Measurements from ENCODE around the gene FREM2. TPM values are rescaled to one million over a fixed set of nuclear protein-coding genes. Genes with fewer than 3 reads are reported as not detected.

Gene FREM2
- total RNA-seq, 3 donors from 2014 or later, result 0.33 to 0.96 (median 0.59) TPM

- Histone ChIP-seq H3K36me3 (no peaks in the 10 kb centered on the region), H3K9me3 (peaks cover 0 to 5% of the 10 kb centered on the region in 2 donors), H3K4me1 (no peaks in the 10 kb centered on the region), H3K27me3 (no peaks in the 10 kb centered on the region), H3K4me3 (no peak overlapping the region), H3K27ac (no peak overlapping the region)
- TF ChIP-seq CTCF (IDR thresholded peaks at IDR 0.05) (no peak), POLR2A (IDR thresholded peaks at IDR 0.05) (no peak), POLR2AphosphoS5 (IDR thresholded peaks at IDR 0.05) (no peak)
- DNase-seq (ENCODE audit: low spot score in 2 of 2), result no peak
- intact Hi-C loops (cut with DNase I; ENCODE audit: low total_unique reads), result no loop called here
Measured at GRCh38 chr13:38898481-38898880, 211.6 kb downstream of the FREM2 start.

GRCh38 chr13:38899571-38899970, 212.7 kb downstream of the FREM2 start:
- intact Hi-C loops (cut with DNase I; ENCODE audit: low total_unique reads), result no loop called here
- no peaks in the 10 kb centered on the region for H3K4me1 ChIP-seq

GRCh38 chr13:38900188-38900587, 213.3 kb downstream of the FREM2 start:
- Histone ChIP-seq H3K4me3 (no peak overlapping the region), H3K27ac (no peak overlapping the region), H3K27me3 (no peaks in the 10 kb centered on the region), H3K4me1 (no peaks in the 10 kb centered on the region), H3K36me3 (no peaks in the 10 kb centered on the region), H3K9me3 (no peaks in the 10 kb centered on the region)
- no peak for DNase-seq (ENCODE audit: low spot score in 2 of 2)
- TF ChIP-seq CTCF (IDR thresholded peaks at IDR 0.05) (no peak), POLR2A (IDR thresholded peaks at IDR 0.05) (no peak), POLR2AphosphoS5 (IDR thresholded peaks at IDR 0.05) (no peak)
- intact Hi-C loops (cut with DNase I; ENCODE audit: low total_unique reads), result no loop called here

More at GRCh38 chr13:38899571-38899970, 212.7 kb downstream of the FREM2 start:
- H3K27ac ChIP-seq, result no peak overlapping the region
- H3K27me3 ChIP-seq, result no peaks in the 10 kb centered on the region
- no peak for TF ChIP-seq POLR2AphosphoS5 (IDR thresholded peaks at IDR 0.05)
- DNase-seq (ENCODE audit: low spot score in 2 of 2), result no peak
- H3K4me3 ChIP-seq, result no peak overlapping the region
- no peaks in the 10 kb centered on the region for H3K36me3 ChIP-seq
- peaks cover 0 to under 1% of the 10 kb centered on the region in 2 donors for H3K9me3 ChIP-seq

- intact Hi-C loops (cut with DNase I; ENCODE audit: low total_unique reads), result loop anchor here (2.0 kb wide), 1 partner anchor 16 kb away; no protein-coding TSS in a partner anchor
- no peaks in the 10 kb centered on the region for H3K4me1 ChIP-seq
- no peak for TF ChIP-seq POLR2AphosphoS5 (IDR thresholded peaks at IDR 0.05)
- TF ChIP-seq POLR2A (IDR thresholded peaks at IDR 0.05), result no peak
- TF ChIP-seq CTCF (IDR thresholded peaks at IDR 0.05), result no peak
- DNase-seq (ENCODE audit: low spot score in 2 of 2), result no peak
- H3K27ac ChIP-seq, result no peak overlapping the region
- no peaks in the 10 kb centered on the region for H3K9me3 ChIP-seq
- no peak overlapping the region for H3K4me3 ChIP-seq
- H3K27me3 ChIP-seq, result no peaks in the 10 kb centered on the region
- no peaks in the 10 kb centered on the region for H3K36me3 ChIP-seq
Measured at GRCh38 chr13:38902551-38902950, 215.7 kb downstream of the FREM2 start.

GRCh38 chr13:38905081-38905480, 218.2 kb downstream of the FREM2 start:
- Histone ChIP-seq H3K27me3 (no peaks in the 10 kb centered on the region), H3K27ac (no peak overlapping the region), H3K9me3 (no peaks in the 10 kb centered on the region), H3K4me3 (no peak overlapping the region), H3K36me3 (no peaks in the 10 kb centered on the region), H3K4me1 (no peaks in the 10 kb centered on the region)
- no peak for DNase-seq (ENCODE audit: low spot score in 2 of 2)
- TF ChIP-seq CTCF (IDR thresholded peaks at IDR 0.05), result no peak
- no peak for TF ChIP-seq POLR2A (IDR thresholded peaks at IDR 0.05)
- TF ChIP-seq POLR2AphosphoS5 (IDR thresholded peaks at IDR 0.05), result no peak
- intact Hi-C loops (cut with DNase I; ENCODE audit: low total_unique reads), result no loop called here

- Histone ChIP-seq H3K27me3 (no peaks in the 10 kb centered on the region), H3K27ac (no peak overlapping the region), H3K36me3 (no peaks in the 10 kb centered on the region), H3K4me3 (no peak overlapping the region), H3K9me3 (no peaks in the 10 kb centered on the region), H3K4me1 (no peaks in the 10 kb centered on the region)
- no peak for DNase-seq (ENCODE audit: low spot score in 2 of 2)
- no peak for TF ChIP-seq POLR2AphosphoS5 (IDR thresholded peaks at IDR 0.05)
- TF ChIP-seq CTCF (IDR thresholded peaks at IDR 0.05), result no peak
- no peak for TF ChIP-seq POLR2A (IDR thresholded peaks at IDR 0.05)
- intact Hi-C loops (cut with DNase I; ENCODE audit: low total_unique reads), result no loop called here
Measured at GRCh38 chr13:38905861-38906260, 219.0 kb downstream of the FREM2 start.

Measured in breast epithelium (tissue), 4 donors.